Upper lobe of left lung (tissue), 4 donors: ENCODE data around the gene PLCG2.

ENCODE experiments used
- CTCF ChIP-seq, 6 experiments: fragments of 450-650 bp in 4 of 6; fragments of 200-600 bp in 2 of 6; sonication (generic) in 2 of 6; IDR thresholded peaks; one replicate each; pipeline ENCODE4 v1.5.1; 2016 to 2019; ENCODE audit warnings: antibody characterized with exemption in 6 of 6
- EP300 ChIP-seq, 4 donors: sonication (generic); formaldehyde crosslinking; IDR thresholded peaks; one replicate each; pipeline ENCODE4 v1.5.1; 2017; ENCODE audit warnings: antibody characterized with exemption in 4 of 4, control low read depth in 2 of 4
- POLR2A ChIP-seq, 4 donors: fragments of 450-650 bp; IDR thresholded peaks; one replicate each; pipeline ENCODE4 v1.5.1; 2016 to 2017; ENCODE audit warnings: antibody characterized with exemption in 4 of 4, mild to moderate bottlenecking in 2 of 4
- POLR2AphosphoS5 ChIP-seq, 2 donors: sonication (generic); formaldehyde crosslinking; IDR thresholded peaks; one replicate each; pipeline ENCODE4 v1.5.1; 2017; ENCODE audit warnings: antibody characterized with exemption in 2 of 2

GRCh38 chr16:81907681-81908080, 128.6 kb downstream of the PLCG2 start:
- no peak for TF ChIP-seq CTCF (IDR thresholded peaks at IDR 0.05)
- no peak for TF ChIP-seq POLR2A (IDR thresholded peaks at IDR 0.05)
- no peak for TF ChIP-seq POLR2AphosphoS5 (IDR thresholded peaks at IDR 0.05)
- TF ChIP-seq EP300 (IDR thresholded peaks at IDR 0.05), result no peak
